ENCODE data around the gene TUBB6. TPM values are rescaled to one million over a fixed set of nuclear protein-coding genes. Genes with fewer than 3 reads are reported as not detected.

Gene TUBB6
- total and polyA plus RNA-seq, 2 experiments from 2014 or later, result 148 to 329 TPM

- H3F3A ChIP-seq (replicated peaks; ENCODE audit: low read depth), result no peaks in the 10 kb centered on the region; the same call in none of the 2 replicates
- no peak overlapping the region for H3K27ac ChIP-seq (ENCODE audit: low read depth)
- DNase-seq (ENCODE audit: low spot score) (no peak), ATAC-seq (no peak)
- peaks cover 10% of the 10 kb centered on the region; the same call in 1 of the 2 replicates for H3K4me1 ChIP-seq (ENCODE audit: insufficient read depth)
- Mint-ChIP-seq H3K36me3 (ENCODE audit: low read depth) (no peaks in the 10 kb centered on the region), H3K9me3 (no peaks in the 10 kb centered on the region), H3K27ac (no peak overlapping the region), H3K4me1 (peaks cover 17% of the 10 kb centered on the region), H3K27me3 (ENCODE audit: insufficient read depth, low read depth, poor library complexity) (peaks cover 18% of the 10 kb centered on the region), H3K4me3 (no peak overlapping the region)
- H3K79me2 ChIP-seq (replicated peaks; ENCODE audit: insufficient read depth), result no peaks in the 10 kb centered on the region
- H2AFZ ChIP-seq, result no peak overlapping the region
- H3K4me3 ChIP-seq, result no peak overlapping the region
- no peak for TF ChIP-seq ETS1 (IDR thresholded peaks at IDR 0.05)
- H3K27me3 ChIP-seq (ENCODE audit: insufficient read depth), result no peaks in the 10 kb centered on the region
- no peaks in the 10 kb centered on the region for H3K36me3 ChIP-seq (ENCODE audit: insufficient read depth)
- no peaks in the 10 kb centered on the region for H3K9me2 ChIP-seq (ENCODE audit: insufficient read depth)
- H3K4me2 ChIP-seq, result no peak overlapping the region
- no peaks in the 10 kb centered on the region for H4K20me1 ChIP-seq (replicated peaks; ENCODE audit: insufficient read depth)
Measured at GRCh38 chr18:12274793-12275192, 33.2 kb upstream of the TUBB6 start.

- Mint-ChIP-seq H3K27me3 (ENCODE audit: insufficient read depth, low read depth, poor library complexity) (peaks cover 20% of the 10 kb centered on the region), H3K27ac (no peak overlapping the region), H3K36me3 (ENCODE audit: low read depth) (no peaks in the 10 kb centered on the region), H3K4me3 (no peak overlapping the region), H3K9me3 (no peaks in the 10 kb centered on the region), H3K4me1 (peaks cover 25% of the 10 kb centered on the region)
- Histone ChIP-seq H3K4me3 (no peak overlapping the region), H3K27me3 (ENCODE audit: insufficient read depth) (no peaks in the 10 kb centered on the region), H3F3A (replicated peaks; ENCODE audit: low read depth) (no peaks in the 10 kb centered on the region; the same call in none of the 2 replicates), H3K79me2 (replicated peaks; ENCODE audit: insufficient read depth) (no peaks in the 10 kb centered on the region), H2AFZ (no peak overlapping the region), H3K27ac (ENCODE audit: low read depth) (no peak overlapping the region), H3K4me2 (no peak overlapping the region), H4K20me1 (replicated peaks; ENCODE audit: insufficient read depth) (no peaks in the 10 kb centered on the region), H3K9me2 (ENCODE audit: insufficient read depth) (no peaks in the 10 kb centered on the region), H3K36me3 (ENCODE audit: insufficient read depth) (no peaks in the 10 kb centered on the region), H3K4me1 (ENCODE audit: insufficient read depth) (peaks cover 10% of the 10 kb centered on the region; the same call in 1 of the 2 replicates)
- ATAC-seq, result no peak
- DNase-seq (ENCODE audit: low spot score), result no peak
- TF ChIP-seq EZH2 (IDR thresholded peaks at IDR 0.05; ENCODE audit: low read depth, unreplicated experiment) (no peak), REST (IDR thresholded peaks at IDR 0.05; ENCODE audit: unreplicated experiment) (no peak), NANOG (IDR thresholded peaks at IDR 0.05; ENCODE audit: borderline replicate concordance) (no peak), POLR2AphosphoS5 (IDR thresholded peaks at IDR 0.05; ENCODE audit: low read depth) (no peak), JUNB (IDR thresholded peaks at IDR 0.05; ENCODE audit: unreplicated experiment) (no peak), CREB1 (CRISPR knock-in tag; IDR thresholded peaks at IDR 0.05; ENCODE audit: low read depth) (no peak), STAT1 (IDR thresholded peaks at IDR 0.05; ENCODE audit: unreplicated experiment) (no peak), ZNF114 (CRISPR knock-in tag; IDR thresholded peaks at IDR 0.05) (no peak), ETS1 (IDR thresholded peaks at IDR 0.05) (no peak)
Measured at GRCh38 chr18:12276736-12277554, 31.1 kb upstream of the TUBB6 start.
